Stimulated activated CD8-positive, alpha-beta memory T cell treated with anti-CD3 and anti-CD28 coated beads, Interleukin-15, amount 100 ng/mL, for 48 hours (primary cell): ENCODE measurements around the gene MORN2.
"Not testable (repeated sequence)": the region's sequence is repeated elsewhere in the genome, so short reads cannot be mapped to it uniquely, and the experiment has no call there.

Source experiments
- DNase-seq, 2 donors: peaks; one replicate each; pipeline ENCODE4 v3.0.0-alpha.2; 2020; ENCODE audit warnings: low read depth in 2 of 2

Gene MORN2

DNA sequence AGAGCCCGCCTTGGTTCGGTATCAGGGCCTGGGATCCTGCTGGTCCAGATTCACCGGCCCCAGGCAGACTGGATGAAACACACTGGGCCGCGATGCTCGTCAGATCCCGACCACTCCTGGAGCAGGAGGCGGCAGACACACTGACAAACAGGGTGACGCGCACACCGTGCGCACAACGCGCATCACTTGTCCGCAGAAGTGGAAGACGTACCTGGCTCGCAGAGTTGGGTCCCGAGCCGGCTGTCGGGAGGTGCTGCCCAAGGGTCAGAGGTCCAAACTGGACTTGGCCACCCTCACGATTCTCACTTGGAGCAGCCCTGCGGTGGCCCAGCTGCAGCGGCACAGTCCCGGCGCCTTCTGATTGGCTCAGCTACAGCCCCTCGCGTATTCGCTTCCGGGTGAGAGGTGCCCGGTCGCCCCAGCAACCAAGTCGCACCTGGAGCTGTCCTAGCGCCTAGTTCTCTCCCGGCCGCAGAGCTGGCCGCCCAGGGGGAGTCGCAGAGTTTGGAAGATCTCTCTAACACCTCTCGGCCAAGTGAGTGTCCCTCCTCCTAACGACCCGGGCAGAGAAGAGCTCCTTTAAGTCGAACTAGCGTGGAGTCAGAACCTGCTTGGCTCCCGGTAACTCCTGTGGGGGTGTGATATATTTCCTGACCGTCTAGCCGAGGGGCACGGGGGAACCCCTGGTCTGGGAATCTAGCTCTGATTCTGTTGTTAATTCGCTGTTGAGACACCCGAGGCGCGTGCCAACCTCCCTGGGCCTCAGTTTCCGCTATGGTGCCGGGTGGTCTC is at the start of gene MORN2, which contains the start of gene DHX57:
Gene MORN2, plus strand, starts transcription at position 401 of the 792 bp plus-strand sequence.
Gene DHX57, minus strand, starts transcription at position 359 of the 792 bp plus-strand sequence. CDS start 7,529 bp downstream, outside the sequence.
- DNase-seq: peak; percentile 73 to 74

GRCh38 chr2:38827539-38828145 is 48.1 kb upstream of the MORN2 start:
- not testable (repeated sequence) for DNase-seq

- no peak for DNase-seq
Observed at GRCh38 chr2:38828460-38828859, 47.3 kb upstream of the MORN2 start.

- DNase-seq: no peak
Observed at GRCh38 chr2:38829971-38830370, 45.8 kb upstream of the MORN2 start.

GRCh38 chr2:38830526-38831159 is 45.1 kb upstream of the MORN2 start:
- DNase-seq: no peak

DNA sequence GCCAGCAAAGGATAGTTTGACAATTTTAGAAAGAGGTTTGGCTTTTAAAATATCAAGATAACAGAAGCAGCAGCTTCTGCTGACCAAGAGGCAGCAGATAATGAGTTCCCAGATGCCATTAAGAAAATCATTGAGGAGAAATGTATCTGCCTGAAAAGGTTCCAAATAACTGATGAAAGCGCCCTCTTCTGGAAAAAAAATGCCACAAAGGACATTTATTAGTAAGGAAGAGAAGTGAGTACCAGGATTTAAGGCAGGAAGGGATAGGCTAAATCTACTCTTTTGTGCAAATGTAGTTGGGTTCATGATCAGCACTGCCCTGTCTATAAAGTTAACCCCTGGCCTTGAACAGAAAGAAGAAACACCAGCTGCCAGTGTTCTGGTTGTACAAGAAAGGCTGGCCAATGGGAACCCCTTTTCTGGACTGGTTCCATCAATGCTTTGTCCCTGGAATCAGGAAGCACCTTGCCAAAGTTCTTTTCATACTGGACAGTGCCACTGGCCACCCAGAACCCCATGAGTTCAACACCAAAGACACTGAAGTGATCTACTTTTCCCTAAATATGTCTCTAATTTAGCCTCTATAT is 40.7 kb upstream of the MORN2 start:
- no peak for DNase-seq

- DNase-seq: no peak
Observed at GRCh38 chr2:38835990-38836389, 39.8 kb upstream of the MORN2 start.

DNA sequence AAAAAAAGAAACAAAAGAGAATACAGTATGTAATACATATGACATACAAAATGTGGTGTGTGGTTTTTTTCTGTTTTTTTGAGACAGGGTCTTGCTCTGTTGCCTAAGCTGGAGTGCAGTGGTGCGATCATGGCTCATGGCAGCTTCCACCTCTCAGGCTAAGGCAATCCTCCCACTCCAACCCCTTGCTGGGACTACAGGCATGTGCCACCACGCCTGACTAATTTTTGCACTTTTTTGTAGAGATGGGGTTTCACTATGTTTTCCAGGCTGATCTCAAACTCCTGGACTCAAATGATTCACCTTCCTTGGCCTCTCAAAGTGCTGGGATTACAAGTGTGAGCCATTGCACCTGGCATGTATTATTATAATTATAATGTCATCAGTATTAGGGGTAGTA is 39.0 kb upstream of the MORN2 start:
- no peak for DNase-seq

DNA sequence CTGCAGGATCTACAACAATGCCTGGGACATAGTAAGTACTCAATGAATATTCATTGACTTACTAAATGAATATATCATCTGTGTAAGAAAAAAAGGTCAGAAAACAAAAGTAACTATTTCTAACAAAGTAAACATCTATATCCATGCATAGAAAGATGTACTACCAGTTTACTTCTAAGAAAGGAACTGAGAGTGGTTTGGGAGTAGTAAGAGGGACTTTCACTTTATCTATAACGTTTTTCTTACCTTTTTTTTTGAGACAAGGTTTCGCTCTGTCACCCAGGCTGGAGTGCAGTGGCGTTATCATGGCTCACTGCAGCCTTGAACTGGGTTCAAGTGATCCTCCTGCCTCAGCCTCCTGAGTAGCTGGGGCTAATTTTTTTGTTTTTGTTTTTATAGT is 25.7 kb upstream of the MORN2 start:
- no peak for DNase-seq

GRCh38 chr2:38856165-38856564 is 19.6 kb upstream of the MORN2 start:
- no peak for DNase-seq

- DNase-seq: no peak
Observed at GRCh38 chr2:38862476-38862875, 13.3 kb upstream of the MORN2 start.

GRCh38 chr2:38863061-38863695 is 12.6 kb upstream of the MORN2 start:
- no peak for DNase-seq

GRCh38 chr2:38866773-38867443 is 8.9 kb upstream of the MORN2 start:
- no peak for DNase-seq

- DNase-seq: no peak
Observed at GRCh38 chr2:38871432-38871831, 4.3 kb upstream of the MORN2 start.

GRCh38 chr2:38873763-38874162 is 2.0 kb upstream of the MORN2 start:
- DNase-seq: no peak

DNA sequence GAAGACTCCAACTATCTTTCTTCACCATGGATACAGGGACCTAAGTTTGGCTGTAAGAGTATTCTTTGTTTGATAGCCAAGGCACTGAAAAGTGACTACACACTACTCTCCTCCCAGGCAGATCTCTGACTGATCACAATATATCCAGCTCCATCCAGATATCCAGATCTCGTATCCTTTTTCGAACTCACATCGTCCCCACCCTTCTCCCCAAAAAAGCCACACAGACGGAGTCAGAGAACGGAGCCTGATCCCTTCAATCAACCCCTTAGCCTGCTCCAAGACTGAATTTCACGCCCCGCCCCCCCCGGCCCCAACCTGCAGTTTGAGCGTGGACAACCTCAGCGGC is 575 bp upstream of the MORN2 start:
- DNase-seq: no peak

GRCh38 chr2:38876407-38876806 is 631 bp downstream of the MORN2 start:
- no peak for DNase-seq

DNA sequence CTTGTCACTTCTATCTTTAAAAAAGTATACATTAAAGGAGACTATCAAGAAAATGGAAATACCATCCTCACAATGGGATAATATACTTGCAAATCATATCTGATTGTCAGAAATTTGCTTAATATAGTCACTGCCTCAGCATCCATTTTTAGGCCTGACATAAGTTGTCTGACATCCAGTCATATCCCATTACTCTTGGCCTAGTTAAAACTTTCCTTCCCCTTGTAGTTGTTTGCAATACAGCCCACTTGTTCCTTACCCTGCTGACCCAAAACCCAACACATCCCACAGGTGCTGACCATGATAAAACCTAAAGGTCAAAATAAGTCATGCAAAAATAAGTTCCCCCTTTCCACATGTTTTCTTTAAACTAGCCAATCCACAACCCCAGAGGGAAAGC is 10.3 kb downstream of the MORN2 start:
- DNase-seq: no peak

GRCh38 chr2:38887347-38887746 is 11.6 kb downstream of the MORN2 start:
- DNase-seq: no peak

DNA sequence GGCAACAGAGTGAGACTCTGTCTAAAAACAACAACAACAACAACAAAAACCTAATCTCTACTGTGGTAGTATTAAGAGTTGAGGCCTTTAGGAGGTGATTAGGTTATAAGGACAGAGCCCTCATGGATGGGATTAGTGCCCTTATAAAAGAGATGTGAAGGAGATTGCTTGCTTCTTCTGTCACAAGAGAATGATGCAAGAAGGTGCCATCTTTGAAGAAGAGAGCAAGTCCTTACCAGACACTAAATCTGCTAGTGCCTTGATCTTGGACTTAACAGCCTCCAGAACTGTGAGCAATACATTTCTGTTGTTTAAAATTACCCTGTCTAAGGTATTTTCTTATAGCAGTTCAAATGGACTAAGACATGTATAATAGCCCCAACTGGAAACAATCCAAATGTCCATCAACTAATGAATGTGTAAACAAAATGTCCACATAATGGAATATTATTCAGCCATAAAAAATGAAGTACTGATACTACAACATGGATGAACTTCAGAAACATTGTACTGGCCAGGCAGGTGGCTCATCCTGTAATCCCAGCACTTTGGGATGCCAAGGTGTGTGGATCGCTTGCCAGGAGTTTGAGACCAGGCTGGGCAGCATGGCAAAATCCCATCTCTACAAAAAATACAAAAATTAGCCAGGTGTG is 12.3 kb downstream of the MORN2 start:
- no peak for DNase-seq

- no peak for DNase-seq
Observed at GRCh38 chr2:38889045-38889444, 13.3 kb downstream of the MORN2 start.
